ENCODE data around the gene CSAD.

Gene CSAD

GRCh38 chr12:53198486-53199110, 17.9 kb upstream of the CSAD start:
- DNase-seq: no peak

GRCh38 chr12:53197011-53197640, 16.4 kb upstream of the CSAD start:
- DNase-seq: no peak

DNA sequence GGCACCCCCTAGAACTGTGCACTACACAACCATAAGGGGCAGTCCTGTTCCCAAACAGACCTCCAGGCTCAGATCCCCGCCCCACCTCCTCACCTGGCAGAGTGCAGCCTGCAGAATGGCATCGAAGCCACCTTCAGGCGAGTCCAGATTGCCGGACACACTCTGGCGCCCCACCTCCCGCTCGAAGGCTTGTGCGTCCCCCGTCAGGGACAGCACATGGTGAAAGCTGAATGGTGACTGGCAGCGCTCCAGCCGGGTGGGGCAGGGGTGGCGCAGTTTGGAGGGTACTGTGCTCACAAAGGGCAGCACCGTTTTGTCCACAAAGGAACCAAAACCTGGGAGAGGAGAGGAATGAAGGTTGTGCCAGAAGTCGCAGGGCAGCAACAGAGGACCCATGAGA, 15.8 kb upstream of the CSAD start:
- DNase-seq: no peak

GRCh38 chr12:53195516-53196420, 15.0 kb upstream of the CSAD start:
- DNase-seq: no peak

- DNase-seq: no peak
These were observed 14.2 kb upstream of the CSAD start for GRCh38 chr12:53194973-53195372.

DNA sequence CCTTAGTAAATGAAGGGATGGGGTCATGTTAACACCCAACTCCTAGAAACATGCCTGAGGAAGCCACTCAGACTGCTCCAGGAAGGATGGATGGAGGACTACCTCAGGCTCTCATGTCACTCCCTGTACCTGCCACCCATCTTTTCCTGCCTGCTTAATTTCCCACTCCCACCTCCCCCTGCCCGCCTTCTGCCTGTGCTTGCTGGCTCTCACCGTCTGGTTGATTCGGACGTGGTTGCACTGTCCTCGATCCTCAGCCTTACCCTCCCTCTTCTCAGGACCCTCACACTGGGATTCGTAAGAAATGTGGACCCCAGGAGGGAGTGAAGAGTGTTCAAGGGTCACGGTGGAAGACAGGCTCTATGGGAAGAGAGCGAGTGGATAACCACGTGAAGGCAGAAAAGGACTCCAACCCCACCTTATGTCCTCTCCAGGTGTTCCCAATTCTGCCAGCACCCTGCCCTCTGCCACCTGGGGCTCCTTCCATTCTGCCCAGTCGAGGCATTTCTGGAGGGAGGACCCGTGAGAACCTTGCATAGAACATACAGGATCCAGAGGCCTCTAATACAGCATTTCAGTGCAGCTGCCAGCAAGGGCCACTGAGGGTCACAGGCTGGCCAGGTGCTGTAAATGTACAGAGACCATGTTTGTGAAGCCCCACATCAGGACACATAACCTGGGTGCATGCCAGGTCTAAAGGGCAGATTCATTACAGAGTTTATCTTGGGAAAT, 13.4 kb upstream of the CSAD start:
- no peak for DNase-seq

- no peak for DNase-seq
These were observed 12.3 kb upstream of the CSAD start for GRCh38 chr12:53193040-53193439.

DNA sequence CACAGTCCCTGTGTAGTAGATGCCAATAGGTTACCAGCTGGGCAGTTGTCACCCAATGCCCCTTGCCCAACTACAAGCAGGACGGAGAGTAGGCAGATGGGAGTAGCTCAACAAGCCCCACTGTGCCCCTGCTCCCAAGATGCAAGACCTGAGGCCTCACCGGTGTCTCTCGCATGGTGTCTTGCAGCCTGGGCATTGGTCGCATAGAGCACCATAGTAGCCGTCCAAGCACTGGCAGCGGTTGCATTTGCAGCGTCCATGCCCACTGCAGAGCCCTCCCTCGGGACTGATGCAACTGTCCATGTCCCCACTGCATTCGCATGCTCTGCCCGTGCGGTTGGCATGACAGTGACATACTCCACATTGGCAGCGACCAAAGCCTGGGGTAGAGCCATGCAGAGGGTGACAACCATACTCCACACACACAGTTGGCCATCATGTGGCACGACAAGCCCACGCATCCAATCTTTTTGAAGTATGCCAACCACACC, 11.9 kb upstream of the CSAD start:
- DNase-seq: no peak

DNA sequence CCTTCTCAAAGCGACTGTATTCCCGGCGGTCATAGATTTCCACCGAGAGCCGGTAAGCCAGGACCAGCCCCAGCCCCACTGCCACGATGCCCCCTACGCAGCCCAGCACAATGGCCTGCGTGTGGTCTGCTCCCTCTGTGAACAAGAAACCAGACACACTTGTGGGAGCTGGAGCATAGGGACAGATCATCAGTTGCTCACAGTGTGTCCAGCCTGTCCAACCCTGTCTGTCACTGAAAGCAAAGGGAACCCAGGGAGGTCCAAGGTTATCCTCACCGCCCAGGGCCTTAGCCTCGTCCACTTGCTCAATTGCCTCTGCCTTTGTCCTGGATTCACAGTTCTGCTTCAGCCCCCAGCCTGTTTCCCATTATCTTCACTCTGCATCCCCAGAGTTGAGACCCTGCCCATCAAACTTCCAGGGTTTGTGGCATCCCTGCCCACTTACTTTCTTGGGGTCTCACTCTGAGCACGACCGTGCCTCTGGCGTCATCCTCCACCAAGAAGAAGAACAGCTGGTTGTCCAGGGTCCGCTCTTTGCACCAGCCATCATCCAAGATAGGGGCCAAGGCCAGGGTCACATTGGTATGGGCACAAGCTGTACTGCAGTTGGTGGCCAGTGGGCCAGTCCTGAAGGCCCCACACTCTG, 11.3 kb upstream of the CSAD start:
- no peak for DNase-seq

- DNase-seq: no peak
These were observed 10.6 kb upstream of the CSAD start for GRCh38 chr12:53191096-53191884.

DNA sequence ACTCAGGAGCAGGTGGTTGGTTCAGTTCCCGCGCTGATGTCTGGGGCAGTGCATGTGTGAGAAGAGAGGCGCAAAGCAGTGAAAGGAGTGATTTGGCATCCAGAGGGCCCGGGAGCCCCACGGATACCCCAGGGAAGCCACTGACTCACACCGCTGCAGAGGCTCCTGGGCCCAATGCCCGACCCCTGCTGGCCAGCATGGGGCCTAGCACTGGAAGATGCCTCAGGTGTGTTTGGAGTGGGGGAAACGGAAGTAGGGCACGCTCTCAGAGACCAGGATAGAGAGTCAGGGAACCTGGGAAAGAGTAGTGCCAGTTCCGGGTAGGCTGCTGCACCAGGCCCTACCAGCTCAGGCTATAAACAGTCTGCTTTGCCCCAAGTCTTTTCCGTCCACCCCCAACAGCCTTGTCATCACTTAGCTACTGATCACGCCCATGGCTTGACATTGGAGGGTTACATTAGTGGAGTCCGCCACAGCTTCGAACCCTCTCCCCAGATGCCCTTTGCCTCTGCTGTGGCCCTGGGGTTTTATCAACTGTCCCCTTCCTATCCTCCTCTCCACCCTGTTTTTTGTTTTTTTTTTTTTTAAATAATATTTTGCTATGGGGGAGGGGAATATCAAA, 9.5 kb upstream of the CSAD start:
- peak; percentile 36 for DNase-seq

GRCh38 chr12:53187145-53187899, 6.6 kb upstream of the CSAD start:
- DNase-seq: no peak

GRCh38 chr12:53186745-53187144, 6.0 kb upstream of the CSAD start:
- DNase-seq: no peak

- DNase-seq: no peak
These were observed 4.9 kb upstream of the CSAD start for GRCh38 chr12:53185582-53186153.

GRCh38 chr12:53184828-53185227, 4.1 kb upstream of the CSAD start:
- DNase-seq: no peak

DNA sequence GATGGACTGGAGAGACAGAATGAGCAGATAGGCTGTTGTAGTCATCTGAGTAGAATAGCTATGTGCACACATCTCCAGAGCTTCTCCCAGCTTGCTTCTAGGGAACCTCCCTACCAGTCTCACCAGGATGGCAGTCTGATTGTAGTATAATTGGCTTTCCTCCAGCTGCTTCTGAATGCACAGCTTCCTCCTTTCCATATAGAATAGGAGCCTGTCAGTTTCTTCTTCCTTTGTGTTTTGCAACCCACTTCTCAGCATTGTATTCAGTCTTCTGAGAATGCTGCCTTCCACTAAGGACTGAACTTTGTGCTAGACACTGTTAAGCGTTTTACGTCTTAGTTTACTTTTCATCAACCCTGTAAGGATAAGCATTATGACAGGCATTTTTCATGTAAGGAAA, 2.2 kb upstream of the CSAD start:
- no peak for DNase-seq

- DNase-seq: no peak
These were observed 1.2 kb upstream of the CSAD start for GRCh38 chr12:53181935-53182334.

- DNase-seq: peak; percentile 74
These were observed 363 bp upstream of the CSAD start for GRCh38 chr12:53180931-53181645.

DNA sequence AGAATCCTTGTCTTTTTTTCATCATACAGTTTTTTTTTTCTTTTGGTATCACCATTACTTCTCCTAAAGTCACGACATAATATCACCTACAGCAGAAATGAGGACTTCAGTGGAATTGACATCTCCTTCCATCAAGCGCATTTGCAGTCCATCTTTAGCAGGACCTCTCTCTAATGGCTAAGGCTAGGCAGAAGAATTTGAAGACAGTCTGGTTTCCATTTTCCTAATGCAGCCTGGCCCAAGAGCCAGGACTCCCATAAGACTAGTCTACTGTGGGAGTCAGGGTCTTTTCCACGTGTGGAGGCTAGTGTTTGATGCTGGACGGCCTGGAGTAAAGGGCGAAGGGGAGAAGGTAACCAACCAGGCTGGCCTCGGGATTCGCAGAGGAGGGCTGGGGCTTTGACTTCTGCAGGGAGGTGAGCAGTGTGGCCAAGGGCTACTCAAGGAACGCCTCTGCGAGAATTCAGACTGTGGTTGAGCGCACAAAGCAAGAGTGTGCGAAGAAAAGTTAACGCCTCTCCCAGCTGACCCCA, 972 bp downstream of the CSAD start:
- DNase-seq: no peak

Measured in T1000 (cell line).